Mesothelial cell of epicardium (in vitro differentiated cells): Measurements from ENCODE around the gene RPL36. TPM values are rescaled to one million over a fixed set of nuclear protein-coding genes. Genes with fewer than 3 reads are reported as not detected.
A peak's percentile ranks its signal among the peaks of the same experiment; 100 is the strongest.

Experiments used
- DNase-seq, 2 experiments: peaks; one replicate each; pipeline ENCODE4 v3.0.0; 2021; ENCODE audit warnings: low spot score in 2 of 2; ENCODE audit not compliant: unreplicated experiment in 2 of 2
- H3K27ac Mint-ChIP-seq: 2 replicates; pipeline ENCODE4 v1.8.0; 2021; ENCODE audit warnings: mixed read lengths
- H3K27me3 Mint-ChIP-seq: 2 replicates; pipeline ENCODE4 v1.8.0; 2021; ENCODE audit warnings: low read depth, mixed read lengths
- H3K36me3 Mint-ChIP-seq: 2 replicates; pipeline ENCODE4 v1.8.0; 2021; ENCODE audit warnings: mixed read lengths
- H3K4me1 Mint-ChIP-seq: 2 replicates; pipeline ENCODE4 v1.8.0; 2021; ENCODE audit warnings: mixed read lengths
- H3K4me3 Mint-ChIP-seq: 2 replicates; pipeline ENCODE4 v1.8.0; 2021; ENCODE audit warnings: mild to moderate bottlenecking, moderate library complexity, mixed read lengths
- H3K9me3 Mint-ChIP-seq: 2 replicates; pipeline ENCODE4 v1.8.0; 2021; ENCODE audit warnings: mixed read lengths
- total RNA-seq: library from RNA; stranded (reverse); gene quantifications from 3 replicates; pipeline ENCODE4 v1.2.1, GENCODE V29; 2021
- TF ChIP-seq, protein P1 (sequence below): fragments of 200-600 bp; sonication (generic); IDR thresholded peaks from one replicate; pipeline ENCODE4 v1.5.0; 2021; ENCODE audit warnings: antibody characterized with exemption; ENCODE audit not compliant: unreplicated experiment

The RPL36 gene
- total RNA-seq, 1 donor from 2014 or later, result 947 TPM

DNA sequence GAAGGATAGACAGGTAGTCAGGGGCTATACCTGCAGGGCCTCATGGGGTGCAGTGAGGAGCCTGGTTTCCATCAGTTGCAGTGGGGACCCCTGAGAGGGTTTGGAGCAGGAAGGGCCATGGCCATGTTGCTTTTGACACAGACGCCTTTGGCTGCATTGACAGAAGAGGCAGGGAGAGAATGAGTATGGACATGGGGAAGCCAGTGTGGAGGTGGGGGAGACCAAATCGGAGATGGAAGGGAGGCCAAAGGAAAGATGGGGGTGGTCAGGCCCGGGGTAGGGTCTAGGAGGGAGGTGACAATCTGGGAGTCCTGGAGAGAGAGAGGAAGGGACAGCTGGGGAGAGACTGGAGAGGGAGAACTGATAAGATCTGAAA, 8.0 kb upstream of the RPL36 start:
- peaks cover 30% of the 10 kb centered on the region for H3K4me1 Mint-ChIP-seq
- H3K27me3 Mint-ChIP-seq, result no peaks in the 10 kb centered on the region
- peak overlapping the region; percentile 100 for H3K4me3 Mint-ChIP-seq
- TF ChIP-seq, protein P1, sequence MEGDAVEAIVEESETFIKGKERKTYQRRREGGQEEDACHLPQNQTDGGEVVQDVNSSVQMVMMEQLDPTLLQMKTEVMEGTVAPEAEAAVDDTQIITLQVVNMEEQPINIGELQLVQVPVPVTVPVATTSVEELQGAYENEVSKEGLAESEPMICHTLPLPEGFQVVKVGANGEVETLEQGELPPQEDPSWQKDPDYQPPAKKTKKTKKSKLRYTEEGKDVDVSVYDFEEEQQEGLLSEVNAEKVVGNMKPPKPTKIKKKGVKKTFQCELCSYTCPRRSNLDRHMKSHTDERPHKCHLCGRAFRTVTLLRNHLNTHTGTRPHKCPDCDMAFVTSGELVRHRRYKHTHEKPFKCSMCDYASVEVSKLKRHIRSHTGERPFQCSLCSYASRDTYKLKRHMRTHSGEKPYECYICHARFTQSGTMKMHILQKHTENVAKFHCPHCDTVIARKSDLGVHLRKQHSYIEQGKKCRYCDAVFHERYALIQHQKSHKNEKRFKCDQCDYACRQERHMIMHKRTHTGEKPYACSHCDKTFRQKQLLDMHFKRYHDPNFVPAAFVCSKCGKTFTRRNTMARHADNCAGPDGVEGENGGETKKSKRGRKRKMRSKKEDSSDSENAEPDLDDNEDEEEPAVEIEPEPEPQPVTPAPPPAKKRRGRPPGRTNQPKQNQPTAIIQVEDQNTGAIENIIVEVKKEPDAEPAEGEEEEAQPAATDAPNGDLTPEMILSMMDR, result no peak
- H3K27ac Mint-ChIP-seq, result peak overlapping the region; percentile 8
- no peaks in the 10 kb centered on the region for H3K36me3 Mint-ChIP-seq
- no peak for DNase-seq
- H3K9me3 Mint-ChIP-seq, result no peaks in the 10 kb centered on the region

DNA sequence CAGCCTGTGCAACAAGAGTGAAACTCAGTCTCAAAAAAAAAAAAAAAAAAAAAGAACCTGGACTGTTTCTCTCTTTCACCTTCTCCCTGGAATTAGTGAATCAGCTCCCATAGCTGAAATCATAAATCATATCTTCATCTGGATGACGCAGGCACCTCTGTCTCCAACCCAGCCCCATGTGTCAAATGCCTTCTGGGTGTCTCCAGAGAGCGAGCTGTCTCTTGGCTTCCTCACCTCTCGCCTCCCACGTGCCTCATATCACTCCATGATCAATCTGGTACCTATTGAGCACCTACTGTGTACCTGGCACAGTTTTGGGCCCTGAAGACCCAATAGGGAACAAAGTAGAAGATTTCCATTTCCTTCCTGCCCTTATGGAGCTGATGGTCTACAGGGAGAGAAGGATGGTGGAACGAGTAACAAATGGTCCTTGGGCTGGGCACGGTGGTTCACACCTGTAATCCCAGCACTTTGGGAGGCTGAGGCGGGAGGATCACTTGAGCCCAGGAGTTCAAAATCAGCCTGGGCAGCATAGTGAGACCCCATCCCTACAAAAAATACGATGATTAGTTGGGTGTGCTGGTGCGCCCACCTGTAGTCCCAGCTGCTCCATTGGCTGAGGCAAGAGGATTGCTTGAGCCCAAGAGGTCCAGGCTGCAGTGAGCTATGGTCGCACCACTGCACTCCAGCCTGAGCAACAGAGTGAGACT, 6.8 kb upstream of the RPL36 start:
- peak overlapping the region; percentile 44 for H3K4me3 Mint-ChIP-seq
- no peaks in the 10 kb centered on the region for H3K27me3 Mint-ChIP-seq
- peaks cover 30% of the 10 kb centered on the region for H3K4me1 Mint-ChIP-seq
- H3K36me3 Mint-ChIP-seq, result no peaks in the 10 kb centered on the region
- H3K27ac Mint-ChIP-seq, result no peak overlapping the region
- no peak for DNase-seq
- H3K9me3 Mint-ChIP-seq, result no peaks in the 10 kb centered on the region
- TF ChIP-seq, protein P1, result no peak

DNA sequence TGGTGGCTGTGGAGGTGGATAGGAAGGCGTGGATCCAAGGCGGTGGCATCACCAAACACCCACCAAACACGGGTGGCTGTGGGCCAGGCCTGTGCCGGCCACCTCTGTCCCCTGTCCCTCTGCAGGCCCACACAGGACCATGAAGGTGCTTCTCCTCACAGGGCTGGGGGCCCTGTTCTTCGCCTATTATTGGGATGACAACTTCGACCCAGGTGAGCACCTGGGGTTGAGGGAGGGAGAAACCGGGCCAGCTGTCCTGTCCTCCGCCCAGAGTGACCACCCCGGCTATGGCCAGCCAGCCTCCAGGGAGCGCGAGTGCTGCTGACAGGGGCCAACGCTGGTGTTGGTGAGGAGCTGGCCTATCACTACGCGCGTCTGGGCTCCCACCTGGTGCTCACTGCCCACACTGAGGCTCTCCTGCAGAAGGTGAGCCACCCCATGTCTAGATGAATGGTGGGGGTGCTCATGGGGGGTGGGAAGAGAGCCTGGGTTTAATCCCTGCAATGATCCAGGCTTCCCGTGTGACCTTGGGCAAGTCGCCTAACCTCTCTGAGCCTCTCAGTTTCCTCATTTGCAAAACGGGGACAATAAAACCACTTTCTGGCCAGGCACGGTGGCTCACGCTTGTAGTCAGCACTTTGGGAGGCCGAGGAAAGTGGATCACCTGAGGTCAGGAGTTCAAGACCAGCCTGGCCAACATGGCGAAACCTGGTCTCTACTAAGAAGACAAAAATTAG, 5.2 kb upstream of the RPL36 start:
- Mint-ChIP-seq H3K4me1 (peaks cover 22% of the 10 kb centered on the region), H3K4me3 (no peak overlapping the region), H3K27ac (no peak overlapping the region), H3K27me3 (no peaks in the 10 kb centered on the region), H3K36me3 (no peaks in the 10 kb centered on the region), H3K9me3 (no peaks in the 10 kb centered on the region)
- TF ChIP-seq, protein P1, result no peak
- no peak for DNase-seq

- H3K4me1 Mint-ChIP-seq, result peaks cover 22% of the 10 kb centered on the region
- H3K27me3 Mint-ChIP-seq, result no peaks in the 10 kb centered on the region
- peak overlapping the region; percentile 71 for H3K4me3 Mint-ChIP-seq
- H3K27ac Mint-ChIP-seq, result peak overlapping the region; percentile 72
- H3K9me3 Mint-ChIP-seq, result no peaks in the 10 kb centered on the region
- TF ChIP-seq, protein P1, result no peak
- no peaks in the 10 kb centered on the region for H3K36me3 Mint-ChIP-seq
- DNase-seq, result no peak
These were observed 3.8 kb upstream of the RPL36 start for GRCh38 chr19:5686326-5686646.

GRCh38 chr19:5686647-5687359, 3.3 kb upstream of the RPL36 start:
- Mint-ChIP-seq H3K4me3 (peak overlapping the region; percentile 71), H3K36me3 (no peaks in the 10 kb centered on the region), H3K27me3 (no peaks in the 10 kb centered on the region), H3K9me3 (no peaks in the 10 kb centered on the region), H3K27ac (peak overlapping the region; percentile 72), H3K4me1 (peaks cover 17% of the 10 kb centered on the region)
- DNase-seq, result peak; percentile 81 to 95
- TF ChIP-seq, protein P1, result peak; percentile 82
